Hematopoietic multipotent progenitor cell treated with erythropoietin and hydrocortisone succinate and interleukin-3 and kit ligand, for 15 days (in vitro differentiated cells): Measurements from ENCODE around the gene FBF1.
"Not testable (repeated sequence)": the region's sequence is repeated elsewhere in the genome, so short reads cannot be mapped to it uniquely, and the experiment has no call there.

Source experiments
- DNase-seq: peaks from one replicate; pipeline ENCODE4 v3.0.0-alpha.2; 2015; ENCODE audit warnings: low spot score

Gene FBF1

GRCh38 chr17:75895370-75896155 lies 45.3 kb downstream of the FBF1 start:
- DNase-seq = no peak

GRCh38 chr17:75894049-75894733 lies 46.7 kb downstream of the FBF1 start:
- no peak for DNase-seq

GRCh38 chr17:75893305-75894048 lies 47.4 kb downstream of the FBF1 start:
- no peak for DNase-seq

- no peak for DNase-seq
Measured at GRCh38 chr17:75892556-75893224, 48.2 kb downstream of the FBF1 start.

- DNase-seq = no peak
Measured at GRCh38 chr17:75891605-75892555, 49.0 kb downstream of the FBF1 start.

GRCh38 chr17:75891022-75891604 lies 49.7 kb downstream of the FBF1 start:
- DNase-seq = no peak

- DNase-seq = no peak
Measured at GRCh38 chr17:75889454-75889853, 51.4 kb downstream of the FBF1 start.

- DNase-seq = no peak
Measured at GRCh38 chr17:75888484-75888883, 52.4 kb downstream of the FBF1 start.

- not testable (repeated sequence) for DNase-seq
Measured at GRCh38 chr17:75885860-75886259, 55.0 kb downstream of the FBF1 start.

GRCh38 chr17:75885431-75885830 lies 55.4 kb downstream of the FBF1 start:
- no peak for DNase-seq

GRCh38 chr17:75881678-75882454 lies 59.0 kb downstream of the FBF1 start:
- no peak for DNase-seq

- DNase-seq = peak; percentile 22
Measured at GRCh38 chr17:75880266-75880665, 60.6 kb downstream of the FBF1 start.

GRCh38 chr17:75878174-75878998 lies 62.5 kb downstream of the FBF1 start, which contains the start of gene TRIM47:
Gene TRIM47 (minus strand): TSS chr17:75878581. CDS start chr17:75878548, 33 bp downstream.
- no peak for DNase-seq

- DNase-seq = peak; percentile 58
Measured at GRCh38 chr17:75877752-75878173, 63.1 kb downstream of the FBF1 start.

- no peak for DNase-seq
Measured at GRCh38 chr17:75876938-75877751, 63.7 kb downstream of the FBF1 start.

GRCh38 chr17:75876190-75876937 lies 64.5 kb downstream of the FBF1 start:
- no peak for DNase-seq

- DNase-seq = no peak
Measured at GRCh38 chr17:75875940-75876189, 65.0 kb downstream of the FBF1 start.
